Limb (tissue), 2 donors: ENCODE results near the gene ATP6AP1.
"Not testable (repeated sequence)": the region's sequence is repeated elsewhere in the genome, so short reads cannot be mapped to it uniquely, and the experiment has no call there.

Experiments
- DNase-seq, 2 donors: peaks; one replicate each; pipeline ENCODE4 v3.0.0-alpha.2; 2016; ENCODE audit errors: extremely low spot score in 2 of 2

Gene ATP6AP1

DNA sequence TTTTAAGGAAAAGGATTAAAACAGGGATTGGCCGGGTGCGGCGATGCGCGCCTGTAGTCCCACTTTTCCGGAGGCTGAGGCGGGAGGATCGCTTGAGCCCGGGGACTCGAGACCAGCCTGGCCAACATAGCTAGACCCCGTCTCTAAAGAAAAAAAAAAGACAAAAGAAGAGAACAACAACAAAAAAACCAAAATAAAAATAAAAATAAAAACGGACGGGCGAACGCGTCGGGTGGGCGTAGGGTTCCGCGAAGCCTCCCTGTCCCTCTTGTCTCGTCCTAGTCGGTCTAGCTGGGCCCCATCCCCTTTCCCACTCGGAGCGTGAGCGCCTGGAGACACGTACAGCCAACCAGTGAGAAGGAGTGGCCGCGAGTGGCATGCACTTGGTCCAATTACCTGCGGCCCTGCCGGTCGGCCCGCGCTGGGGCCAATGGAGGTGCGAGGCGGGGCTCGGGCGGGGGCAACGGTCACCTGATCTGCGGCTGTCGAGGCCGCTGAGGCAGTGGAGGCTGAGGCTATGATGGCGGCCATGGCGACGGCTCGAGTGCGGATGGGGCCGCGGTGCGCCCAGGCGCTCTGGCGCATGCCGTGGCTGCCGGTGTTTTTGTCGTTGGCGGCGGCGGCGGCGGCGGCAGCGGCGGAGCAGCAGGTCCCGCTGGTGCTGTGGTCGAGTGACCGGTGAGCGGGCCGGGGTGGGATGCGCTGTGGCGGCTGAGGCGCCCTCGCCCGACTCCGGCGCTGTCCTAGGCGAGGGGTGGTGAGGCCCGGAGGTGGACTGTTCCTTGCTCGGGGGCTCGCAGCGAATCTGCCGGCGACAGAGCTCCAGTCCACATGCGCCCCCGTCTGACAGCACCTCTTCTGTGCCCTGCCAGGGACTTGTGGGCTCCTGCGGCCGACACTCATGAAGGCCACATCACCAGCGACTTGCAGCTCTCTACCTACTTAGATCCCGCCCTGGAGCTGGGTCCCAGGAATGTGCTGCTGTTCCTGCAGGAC, at the start of gene ATP6AP1:
Gene ATP6AP1, plus strand, starts transcription at position 502 of the 996 bp plus-strand sequence. Its CDS starts 16 bp downstream, at position 518.
- peak; percentile 89 to 92 for DNase-seq

- peak; percentile 95 to 96 for DNase-seq
These were observed 49.5 kb upstream of the ATP6AP1 start, which contains the start of gene EMD for GRCh38 chrX:154378799-154379568. Gene EMD (plus strand): TSS chrX:154379295. CDS start chrX:154379485, 190 bp downstream.

DNA sequence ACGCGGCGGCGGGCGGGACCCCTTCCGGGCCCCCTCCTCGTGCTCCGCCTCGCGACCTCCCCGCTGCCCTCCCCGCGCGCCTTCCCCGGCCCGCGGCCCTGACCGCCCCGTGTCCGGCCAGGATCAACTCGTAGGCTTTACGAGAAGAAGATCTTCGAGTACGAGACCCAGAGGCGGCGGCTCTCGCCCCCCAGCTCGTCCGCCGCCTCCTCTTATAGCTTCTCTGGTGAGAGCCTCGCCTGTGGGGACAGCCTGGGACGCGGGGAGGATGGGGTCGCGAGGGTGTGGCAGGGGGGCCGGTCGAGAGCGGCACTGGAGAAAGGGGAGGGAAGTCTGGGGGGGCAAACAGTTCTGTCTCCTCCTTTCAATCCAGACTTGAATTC, 48.9 kb upstream of the ATP6AP1 start:
- no peak for DNase-seq

- no peak for DNase-seq
These were observed 48.3 kb upstream of the ATP6AP1 start for GRCh38 chrX:154380153-154380552.

- DNase-seq = no peak
These were observed 47.7 kb upstream of the ATP6AP1 start for GRCh38 chrX:154380787-154381186.

- no peak for DNase-seq
These were observed 47.2 kb upstream of the ATP6AP1 start for GRCh38 chrX:154381271-154381670.

- DNase-seq = no peak
These were observed 45.9 kb upstream of the ATP6AP1 start for GRCh38 chrX:154382483-154383069.

GRCh38 chrX:154383359-154384283, 44.9 kb upstream of the ATP6AP1 start:
- no peak for DNase-seq

- no peak for DNase-seq
These were observed 44.1 kb upstream of the ATP6AP1 start for GRCh38 chrX:154384284-154384892.

- not testable (repeated sequence) for DNase-seq
These were observed 40.4 kb upstream of the ATP6AP1 start for GRCh38 chrX:154388094-154388493.

GRCh38 chrX:154388649-154389048, 39.8 kb upstream of the ATP6AP1 start:
- not testable (repeated sequence) for DNase-seq

DNA sequence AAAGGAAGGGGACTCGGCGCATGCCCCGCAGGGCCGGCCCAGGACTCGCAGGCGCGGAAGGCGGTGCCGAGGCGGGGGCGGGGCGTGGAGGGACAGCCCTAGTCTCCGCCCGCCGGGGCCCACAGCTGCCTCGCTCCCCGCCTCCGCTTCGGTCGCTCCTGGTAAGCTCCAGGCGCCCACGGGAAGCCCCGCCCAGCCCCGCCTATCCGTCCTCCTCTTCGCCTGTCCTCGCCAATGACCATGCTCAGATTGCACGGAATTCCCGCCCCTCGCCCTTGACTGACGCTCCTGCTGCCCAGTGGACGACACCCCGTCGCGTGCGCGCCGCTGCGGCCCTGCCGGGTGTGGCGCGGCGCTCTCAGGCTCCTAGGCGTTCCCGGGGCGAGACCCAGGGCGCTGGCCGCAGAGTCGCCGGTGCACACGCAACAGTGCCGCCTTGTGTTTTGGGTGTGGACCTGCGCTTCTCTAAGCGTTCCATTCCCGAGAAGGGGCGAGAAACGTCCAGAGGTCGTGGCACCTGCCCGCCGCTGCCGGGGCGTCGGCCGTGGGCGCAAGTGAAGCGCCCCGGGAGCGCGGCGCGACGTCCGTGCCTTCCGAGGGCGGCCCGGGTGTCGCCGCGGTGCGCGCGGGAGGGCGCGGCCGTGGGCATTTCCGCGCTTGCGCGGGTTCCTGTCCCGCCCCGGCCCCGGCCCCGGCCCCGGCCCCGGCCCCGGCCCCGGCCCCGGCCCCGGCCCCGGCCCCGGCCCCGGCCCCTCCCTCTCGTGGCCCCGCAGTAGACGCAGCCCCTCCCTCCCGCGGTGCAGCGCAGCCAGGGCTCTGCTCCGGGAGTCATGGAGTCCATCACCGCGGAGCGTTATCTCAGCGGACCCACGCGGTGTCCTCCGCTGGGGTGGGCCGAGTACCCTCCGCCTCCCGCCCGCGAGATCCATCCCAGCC, 38.4 kb upstream of the ATP6AP1 start:
- DNase-seq = not testable (repeated sequence)

- not testable (repeated sequence) for DNase-seq
These were observed 32.1 kb upstream of the ATP6AP1 start for GRCh38 chrX:154396363-154396762.

GRCh38 chrX:154396973-154397887, 31.2 kb upstream of the ATP6AP1 start:
- peak in 1 of 2 donors; percentile 79 for DNase-seq

- peak; percentile 92 to 95 for DNase-seq
These were observed 30.4 kb upstream of the ATP6AP1 start, which contains the start of gene RPL10 for GRCh38 chrX:154397888-154398667. Gene RPL10 (plus strand): TSS chrX:154398377. CDS start chrX:154398520, 143 bp downstream.

- peak; percentile 67 to 86 for DNase-seq
These were observed 29.6 kb upstream of the ATP6AP1 start for GRCh38 chrX:154398668-154399526.
